ENCODE measurements around the gene FLCN. TPM values are rescaled to one million over a fixed set of nuclear protein-coding genes. Genes with fewer than 3 reads are reported as not detected.

Gene FLCN
- polyA plus RNA-seq, 2 of the 4 experiments (the other 2 are of a cell fraction), result 14.2 to 25.1 TPM

- no peak for TF ChIP-seq ELK1 (IDR thresholded peaks at IDR 0.05; ENCODE audit: low read depth, low read length)
- no peak for TF ChIP-seq HOXA7 (CRISPR knock-in tag; IDR thresholded peaks at IDR 0.05)
- no peak for TF ChIP-seq RFX5 (IDR thresholded peaks at IDR 0.05)
These were observed 48.4 kb downstream of the FLCN start (continued) for GRCh38 chr17:17188586-17188985.

GRCh38 chr17:17186551-17187505 is 50.1 kb downstream of the FLCN start:
- 83% methylated on average over 14 of the region's 14 CpGs for WGBS (ENCODE audit: missing lambda C conversion rate)
- ChIA-PET POLR2A (no interaction called here), CTCF (interaction anchor here (0.7 kb wide), 1 partner anchor 71 kb away, joined by 3 read pairs; no protein-coding TSS in a partner anchor)
- no peak; a peak in 1 of 6 replicates for ATAC-seq
- Histone ChIP-seq H3K27ac (no peak overlapping the region), H3K4me1 (peaks cover 29% of the 10 kb centered on the region), H3K4me2 (no peak overlapping the region), H3K9me3 (no peaks in the 10 kb centered on the region), H3K4me3 (no peak overlapping the region)
- DNase-seq (ENCODE audit: low read depth in 1 of 2, low spot score in 1 of 2), result no peak
- no peak for FAIRE-seq
- TF ChIP-seq JUN (IDR thresholded peaks at IDR 0.05), result no peak
- no peak for TF ChIP-seq FOSL2 (IDR thresholded peaks at IDR 0.05)
- no peak for TF ChIP-seq FOSL2 (CRISPR knock-in tag; IDR thresholded peaks at IDR 0.05)
- no peak for TF ChIP-seq MYC (IDR thresholded peaks at IDR 0.05; ENCODE audit: borderline replicate concordance, low read length)
- no peak for TF ChIP-seq HEYL (CRISPR knock-in tag; IDR thresholded peaks at IDR 0.05)
- TF ChIP-seq POLR2AphosphoS2 (conservative IDR thresholded peaks at IDR 0.05; ENCODE audit: low read length), result no peak
- no peak for TF ChIP-seq USF2 (IDR thresholded peaks at IDR 0.05)
- no peak for TF ChIP-seq FOSB (CRISPR knock-in tag; IDR thresholded peaks at IDR 0.05)
- TF ChIP-seq ZC3H11A (IDR thresholded peaks at IDR 0.05), result no peak
- no peak for TF ChIP-seq CEBPB (IDR thresholded peaks at IDR 0.05)
- TF ChIP-seq HES2 (IDR thresholded peaks at IDR 0.05), result no peak
- no peak for TF ChIP-seq ATOH8 (CRISPR knock-in tag; IDR thresholded peaks at IDR 0.05; ENCODE audit: low read depth)
- TF ChIP-seq NR3C1 (IDR thresholded peaks at IDR 0.05), result no peak
- TF ChIP-seq RARB (CRISPR knock-in tag; IDR thresholded peaks at IDR 0.05), result no peak
- TF ChIP-seq EHMT2 (IDR thresholded peaks at IDR 0.05; ENCODE audit: low read depth), result no peak
- TF ChIP-seq TFCP2L1 (CRISPR knock-in tag; IDR thresholded peaks at IDR 0.05), result no peak
- no peak for TF ChIP-seq TP53 (CRISPR knock-in tag; IDR thresholded peaks at IDR 0.05)
- no peak for TF ChIP-seq PHF8 (IDR thresholded peaks at IDR 0.05; ENCODE audit: borderline replicate concordance, low read depth)
- TF ChIP-seq PBX3 (IDR thresholded peaks at IDR 0.05), result no peak
- TF ChIP-seq CBX8 (IDR thresholded peaks at IDR 0.05), result no peak

All from A549 (cell line).